ENCODE data around the gene TAL2.

TAL2 gene

GRCh38 chr9:105662184-105663104, at the start of gene TAL2:
Gene TAL2 (plus strand): TSS chr9:105662457. CDS start chr9:105662497, 40 bp downstream.
- DNase-seq (ENCODE audit: low spot score): no peak

- DNase-seq (ENCODE audit: low spot score): no peak
Measured at GRCh38 chr9:105621001-105621400, 41.3 kb upstream of the TAL2 start.

DNA sequence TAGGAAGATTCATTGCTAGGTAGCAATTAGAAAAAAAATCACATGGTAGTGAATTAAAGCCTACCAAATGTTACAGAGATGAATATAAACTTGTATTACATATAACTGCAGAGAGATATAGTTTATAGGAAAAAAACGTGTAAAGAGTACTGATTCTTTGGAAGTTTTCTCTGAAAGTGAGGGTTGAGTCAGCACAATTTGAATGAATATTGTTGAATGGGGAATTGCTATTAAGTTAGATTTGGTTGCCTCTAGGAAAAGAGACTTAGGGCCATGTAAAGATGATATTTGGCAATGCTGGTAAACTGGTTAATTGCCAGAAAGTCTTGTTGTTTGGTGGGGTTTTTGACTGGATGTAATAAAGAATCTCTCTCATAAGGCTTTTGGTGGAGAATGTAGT, 37.2 kb upstream of the TAL2 start:
- DNase-seq (ENCODE audit: low spot score): no peak

DNA sequence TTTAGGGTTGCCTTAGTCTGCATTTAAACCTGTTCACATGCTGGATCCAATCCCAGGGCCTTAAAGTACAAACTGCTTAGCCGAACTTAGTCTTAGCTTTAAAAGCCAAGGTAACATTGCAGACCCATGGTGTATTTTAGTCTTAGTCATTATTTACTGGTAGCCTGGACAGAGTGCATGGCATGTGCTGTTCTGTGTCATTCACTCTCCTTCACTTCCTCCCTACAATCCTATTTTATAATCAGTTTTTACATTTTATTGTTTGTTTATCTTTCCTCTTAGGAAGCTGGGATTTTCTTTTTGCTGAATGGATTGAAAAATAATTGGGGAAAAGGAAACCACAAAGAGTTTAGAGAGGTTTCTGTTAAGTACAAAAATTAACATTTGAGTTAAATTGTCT, 29.4 kb upstream of the TAL2 start:
- DNase-seq (ENCODE audit: low spot score): no peak

- DNase-seq (ENCODE audit: low spot score): no peak
Measured at GRCh38 chr9:105633411-105633810, 28.8 kb upstream of the TAL2 start.

DNA sequence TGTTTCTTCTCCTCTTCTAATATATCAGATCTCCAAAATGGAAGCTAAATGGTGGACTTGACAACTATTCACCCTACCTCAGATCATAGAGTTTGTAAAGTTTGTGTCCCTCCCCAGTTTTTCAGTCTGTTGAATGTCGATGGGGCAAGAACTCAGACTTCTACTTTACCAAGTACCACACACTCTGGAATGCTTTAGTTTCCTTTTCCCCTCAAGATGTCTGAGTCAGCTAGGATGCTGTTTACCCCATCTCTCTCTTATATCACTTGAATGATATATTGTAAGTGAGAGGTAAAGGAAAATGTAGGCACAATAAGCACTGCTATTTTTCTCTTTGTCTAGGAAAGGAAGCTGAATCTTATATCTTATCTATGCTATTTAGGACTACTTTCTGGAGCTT, 25.9 kb upstream of the TAL2 start:
- DNase-seq (ENCODE audit: low spot score): no peak

- no peak for DNase-seq (ENCODE audit: low spot score)
Measured at GRCh38 chr9:105637787-105638395, 24.4 kb upstream of the TAL2 start.

GRCh38 chr9:105639936-105640335, 22.3 kb upstream of the TAL2 start:
- DNase-seq (ENCODE audit: low spot score): no peak

- no peak for DNase-seq (ENCODE audit: low spot score)
Measured at GRCh38 chr9:105643795-105644194, 18.5 kb upstream of the TAL2 start.

DNA sequence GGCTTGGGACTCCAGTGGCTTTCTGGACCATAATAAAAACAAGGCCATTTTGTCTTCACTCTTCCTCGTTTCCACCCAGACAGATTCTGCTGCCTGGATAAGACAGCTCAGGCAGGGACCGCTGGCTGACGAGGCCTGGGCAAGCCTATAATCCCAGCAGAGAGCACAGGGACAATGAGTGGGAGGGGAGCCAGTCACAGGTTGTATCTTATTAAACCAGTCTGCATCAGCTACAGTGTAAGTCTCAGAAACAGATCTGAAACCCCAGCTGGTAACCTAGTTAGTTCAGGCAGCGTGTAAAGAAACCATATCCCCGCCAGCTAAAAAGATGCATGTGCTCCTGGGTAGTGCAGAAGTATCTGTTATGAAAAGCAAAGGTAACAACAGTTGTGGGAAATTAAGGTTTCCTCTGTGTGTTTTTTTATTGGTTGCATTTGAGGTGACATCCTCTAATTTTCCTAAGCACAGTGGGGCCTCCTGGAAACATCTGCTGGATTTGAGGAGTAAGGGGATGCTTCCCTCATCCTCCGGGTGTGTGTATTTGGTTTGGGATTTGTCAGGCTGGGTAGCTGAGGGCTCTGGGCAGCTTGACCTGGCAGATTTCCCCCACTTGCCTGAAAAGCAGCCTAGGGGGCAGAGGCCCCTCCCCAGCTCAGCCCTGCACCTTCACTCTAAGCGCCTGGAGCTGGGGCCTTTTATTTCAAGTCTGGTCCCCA, 15.2 kb upstream of the TAL2 start:
- no peak for DNase-seq (ENCODE audit: low spot score)

DNA sequence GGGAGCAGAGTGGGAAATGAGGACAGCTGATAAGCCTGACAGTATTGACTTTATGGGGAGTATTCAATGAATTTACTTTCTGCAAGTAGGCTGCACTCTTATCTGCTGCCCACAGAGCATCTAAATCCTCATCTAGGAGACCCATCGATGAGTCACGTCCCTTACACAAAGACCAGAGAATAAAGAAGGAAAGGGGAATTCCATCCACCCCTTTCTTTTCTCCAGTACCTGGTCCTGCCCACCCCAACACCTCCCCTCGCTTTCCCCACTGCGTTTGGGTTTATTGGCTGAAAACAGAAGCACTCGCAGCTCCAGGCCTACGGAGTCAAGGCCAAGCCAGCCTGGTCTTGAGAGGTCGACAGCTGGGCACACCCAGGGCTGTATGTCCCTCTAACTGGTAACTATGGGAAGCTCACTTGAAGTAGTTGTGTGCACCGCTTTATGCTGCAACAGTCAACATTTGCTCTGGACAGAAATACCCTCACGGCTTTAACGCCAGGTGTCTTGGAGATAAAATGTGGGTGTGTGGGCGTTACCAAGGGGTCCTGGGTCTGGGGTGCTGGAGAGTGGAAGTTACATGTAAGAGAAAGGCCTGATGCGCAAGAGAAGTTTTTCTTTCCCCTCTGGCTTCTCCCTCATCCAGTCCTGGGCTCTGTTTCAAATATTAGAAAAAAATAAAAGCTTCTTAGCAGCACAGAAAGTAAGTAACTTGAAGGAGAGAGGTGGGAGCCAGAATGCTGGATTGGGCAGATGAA, 14.5 kb upstream of the TAL2 start:
- no peak for DNase-seq (ENCODE audit: low spot score)

GRCh38 chr9:105651806-105652205, 10.5 kb upstream of the TAL2 start:
- DNase-seq (ENCODE audit: low spot score): no peak

- peak; percentile 59 for DNase-seq (ENCODE audit: low spot score)
Measured at GRCh38 chr9:105656131-105656921, 5.9 kb upstream of the TAL2 start.

DNA sequence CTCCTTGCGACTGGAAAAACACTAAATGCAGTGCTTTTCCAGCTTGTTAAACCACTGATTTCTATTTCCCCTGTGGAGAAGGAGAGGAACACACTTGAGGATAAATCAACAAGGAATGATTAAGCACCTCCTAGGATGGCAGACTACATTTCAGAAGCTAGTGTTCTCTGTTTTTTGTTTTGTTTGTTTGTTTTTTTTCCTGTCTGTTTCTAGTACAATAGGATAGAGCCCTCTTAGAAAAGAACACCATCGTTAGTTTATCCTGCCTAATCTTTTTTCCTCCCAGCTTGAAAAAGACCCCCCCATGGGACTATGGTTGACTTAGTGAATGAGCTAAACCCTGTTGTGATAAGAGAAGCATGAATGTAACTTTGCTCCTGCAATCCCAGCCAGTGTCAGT, 3.9 kb upstream of the TAL2 start:
- no peak for DNase-seq (ENCODE audit: low spot score)

DNA sequence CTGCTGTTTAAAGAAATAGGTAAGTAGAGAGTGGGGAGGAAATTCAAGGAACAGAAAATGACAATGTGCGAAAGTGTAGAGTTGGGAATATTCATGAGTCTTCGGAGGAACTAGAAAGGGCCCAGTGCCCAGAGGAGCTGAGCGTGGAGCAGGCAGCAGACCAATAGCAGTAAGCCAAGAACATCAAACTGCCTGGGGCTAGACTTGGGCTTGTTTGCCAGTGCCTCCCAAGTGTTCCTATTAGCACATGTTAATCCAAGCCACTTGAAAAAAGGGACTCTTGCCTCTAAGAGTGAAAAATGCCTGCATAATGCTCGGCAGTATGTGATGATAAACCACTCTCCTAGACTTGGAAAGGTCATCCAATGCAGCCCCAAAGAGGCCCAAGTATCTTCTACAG, 1.2 kb upstream of the TAL2 start:
- DNase-seq (ENCODE audit: low spot score): no peak

DNA sequence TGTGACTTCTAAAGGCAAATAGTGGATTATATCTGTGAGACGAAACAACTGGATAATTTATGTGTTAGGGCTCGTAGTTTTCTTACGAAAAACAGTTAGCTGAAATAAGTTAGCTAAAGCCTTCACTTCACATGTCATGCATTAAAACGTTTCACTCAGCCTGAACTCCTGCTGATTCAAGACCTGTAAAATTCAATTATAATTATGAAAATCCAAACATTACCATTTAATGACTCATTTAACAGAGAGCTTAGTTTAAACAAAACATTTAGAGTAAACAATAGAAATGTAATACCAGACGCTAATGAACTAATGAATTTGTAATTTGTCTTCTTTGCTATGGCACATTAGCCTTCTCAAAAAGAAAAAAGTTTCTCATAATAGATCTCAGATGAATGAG, 1.7 kb downstream of the TAL2 start:
- DNase-seq (ENCODE audit: low spot score): no peak

DNA sequence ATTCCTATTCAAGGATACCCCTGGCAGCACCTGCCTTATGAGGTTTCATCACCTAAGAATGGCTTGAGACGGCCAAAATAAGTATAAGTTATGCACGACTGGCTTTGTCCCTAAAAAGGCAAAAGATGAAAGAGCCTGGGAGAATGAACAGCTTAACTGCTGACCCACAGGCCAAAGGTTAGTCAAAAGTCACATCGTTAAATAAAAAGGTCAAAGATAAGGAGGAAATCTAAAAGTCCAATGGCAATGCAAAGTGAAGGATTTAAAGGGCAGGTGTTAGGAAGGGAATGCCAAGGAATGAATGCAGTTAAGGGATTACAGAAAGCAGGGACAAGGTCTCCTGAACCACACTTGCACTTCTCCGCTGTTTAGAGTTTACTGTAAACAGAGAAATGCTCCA, 5.6 kb downstream of the TAL2 start:
- DNase-seq (ENCODE audit: low spot score): no peak

DNA sequence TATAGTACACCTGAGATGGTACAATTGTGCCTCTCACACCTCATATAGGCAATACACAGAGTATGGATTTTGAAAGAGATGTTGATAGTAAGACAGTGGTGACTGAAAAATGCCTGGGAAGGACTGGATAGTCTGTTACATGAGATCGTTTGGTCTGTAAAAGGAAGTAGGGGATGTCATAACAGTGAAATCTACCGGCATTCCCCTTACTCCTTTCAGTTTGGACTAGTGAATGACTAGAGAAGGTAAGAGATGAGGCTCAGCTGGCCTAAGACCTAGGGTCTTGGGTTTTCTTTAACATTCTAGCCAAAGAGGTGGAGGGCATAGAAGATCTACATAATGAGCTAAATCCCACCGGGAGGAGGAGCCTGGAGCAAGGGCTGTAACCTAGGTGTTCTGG, 8.1 kb downstream of the TAL2 start:
- no peak for DNase-seq (ENCODE audit: low spot score)

DNA sequence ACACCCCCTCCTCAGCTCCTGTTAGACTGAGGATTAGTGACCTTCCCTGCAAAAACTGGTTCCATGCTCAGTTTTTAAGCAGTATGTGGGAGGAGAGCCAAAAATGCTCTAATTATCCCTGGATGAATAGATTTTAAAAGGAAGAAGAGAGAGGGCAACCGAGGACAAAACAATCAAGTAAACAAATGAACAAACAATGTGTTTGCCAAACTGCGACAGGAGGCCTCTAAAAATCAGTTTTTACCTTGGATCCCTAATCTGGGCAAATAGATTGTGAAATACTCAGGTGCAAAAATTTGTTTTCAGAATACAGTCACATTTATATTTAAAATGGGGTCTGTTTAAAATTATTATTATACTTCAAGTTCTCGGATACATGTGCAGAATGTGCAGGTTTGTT, 8.5 kb downstream of the TAL2 start:
- DNase-seq (ENCODE audit: low spot score): no peak

- peak; percentile 25 for DNase-seq (ENCODE audit: low spot score)
Measured at GRCh38 chr9:105672711-105673234, 10.5 kb downstream of the TAL2 start.

GRCh38 chr9:105673850-105674387, 11.7 kb downstream of the TAL2 start:
- DNase-seq (ENCODE audit: low spot score): no peak

Measured in LoVo (cell line).